ENCODE measurements around the gene CHAC2.

DNA sequence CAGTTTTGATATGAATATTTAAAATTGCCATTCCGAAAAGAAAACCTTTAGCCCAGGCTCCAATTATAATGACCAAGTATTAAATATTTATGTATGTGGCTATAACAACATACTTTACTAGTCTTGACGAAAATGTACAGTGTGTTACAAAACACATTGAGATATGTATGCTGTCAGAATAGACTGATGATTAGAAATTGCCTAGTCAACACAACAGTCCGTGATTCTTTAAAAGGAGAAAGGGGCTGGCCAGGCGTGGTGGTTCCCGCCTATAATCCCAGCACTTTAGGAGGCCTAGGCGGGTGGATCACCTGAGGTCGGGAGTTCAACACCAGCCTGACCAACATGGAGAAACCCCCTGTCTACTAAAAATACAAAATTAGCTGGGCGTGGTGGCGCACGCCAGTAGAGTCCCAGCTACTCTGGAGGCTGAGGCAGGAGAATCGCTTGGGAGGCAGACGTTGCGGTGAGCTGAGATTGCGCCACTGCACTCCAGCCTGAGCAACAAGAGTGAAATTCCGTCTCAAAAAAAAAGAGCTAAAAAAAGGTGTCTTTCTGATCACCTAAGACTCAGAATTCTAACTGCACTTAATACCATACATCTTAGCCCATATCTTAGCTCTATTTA lies 1.8 kb downstream of the CHAC2 start:
- no peak for TF ChIP-seq NFYB (CRISPR knock-in tag; conservative IDR thresholded peaks at IDR 0.05; ENCODE audit: low read depth)
- no peak for TF ChIP-seq ARID4B (CRISPR knock-in tag; IDR thresholded peaks at IDR 0.05; ENCODE audit: borderline replicate concordance)
- TF ChIP-seq CTCF (IDR thresholded peaks at IDR 0.05), result no peak
- TF ChIP-seq MAX (CRISPR knock-in tag; IDR thresholded peaks at IDR 0.05), result no peak
- TF ChIP-seq CBFB (CRISPR knock-in tag; IDR thresholded peaks at IDR 0.05; ENCODE audit: low read depth), result no peak
- no peak for TF ChIP-seq ZNF121 (CRISPR knock-in tag; IDR thresholded peaks at IDR 0.05)
- TF ChIP-seq, protein P1, sequence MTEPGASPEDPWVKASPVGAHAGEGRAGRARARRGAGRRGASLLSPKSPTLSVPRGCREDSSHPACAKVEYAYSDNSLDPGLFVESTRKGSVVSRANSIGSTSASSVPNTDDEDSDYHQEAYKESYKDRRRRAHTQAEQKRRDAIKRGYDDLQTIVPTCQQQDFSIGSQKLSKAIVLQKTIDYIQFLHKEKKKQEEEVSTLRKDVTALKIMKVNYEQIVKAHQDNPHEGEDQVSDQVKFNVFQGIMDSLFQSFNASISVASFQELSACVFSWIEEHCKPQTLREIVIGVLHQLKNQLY (CRISPR knock-in tag; IDR thresholded peaks at IDR 0.05), result no peak
- TF ChIP-seq CREB1 (CRISPR knock-in tag; IDR thresholded peaks at IDR 0.05), result no peak
- TF ChIP-seq, protein P2, sequence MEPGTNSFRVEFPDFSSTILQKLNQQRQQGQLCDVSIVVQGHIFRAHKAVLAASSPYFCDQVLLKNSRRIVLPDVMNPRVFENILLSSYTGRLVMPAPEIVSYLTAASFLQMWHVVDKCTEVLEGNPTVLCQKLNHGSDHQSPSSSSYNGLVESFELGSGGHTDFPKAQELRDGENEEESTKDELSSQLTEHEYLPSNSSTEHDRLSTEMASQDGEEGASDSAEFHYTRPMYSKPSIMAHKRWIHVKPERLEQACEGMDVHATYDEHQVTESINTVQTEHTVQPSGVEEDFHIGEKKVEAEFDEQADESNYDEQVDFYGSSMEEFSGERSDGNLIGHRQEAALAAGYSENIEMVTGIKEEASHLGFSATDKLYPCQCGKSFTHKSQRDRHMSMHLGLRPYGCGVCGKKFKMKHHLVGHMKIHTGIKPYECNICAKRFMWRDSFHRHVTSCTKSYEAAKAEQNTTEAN (CRISPR knock-in tag; IDR thresholded peaks at IDR 0.05), result no peak
- no peak for TF ChIP-seq ZNF423 (CRISPR knock-in tag; IDR thresholded peaks at IDR 0.05)
- TF ChIP-seq E2F5 (CRISPR knock-in tag; IDR thresholded peaks at IDR 0.05), result no peak
- TF ChIP-seq ELF4 (CRISPR knock-in tag; IDR thresholded peaks at IDR 0.05; ENCODE audit: low read depth), result no peak
